GM12872 (cell line): Measurements from ENCODE around the gene CCDC92.

Experiments used
- TF ChIP-seq, protein P1 (sequence below): IDR thresholded peaks from 3 replicates; pipeline ENCODE4 v1.5.1; 2011; ENCODE audit warnings: low read depth, mild to moderate bottlenecking, low read length, moderate library complexity; ENCODE audit not compliant: insufficient read depth

Gene CCDC92

DNA sequence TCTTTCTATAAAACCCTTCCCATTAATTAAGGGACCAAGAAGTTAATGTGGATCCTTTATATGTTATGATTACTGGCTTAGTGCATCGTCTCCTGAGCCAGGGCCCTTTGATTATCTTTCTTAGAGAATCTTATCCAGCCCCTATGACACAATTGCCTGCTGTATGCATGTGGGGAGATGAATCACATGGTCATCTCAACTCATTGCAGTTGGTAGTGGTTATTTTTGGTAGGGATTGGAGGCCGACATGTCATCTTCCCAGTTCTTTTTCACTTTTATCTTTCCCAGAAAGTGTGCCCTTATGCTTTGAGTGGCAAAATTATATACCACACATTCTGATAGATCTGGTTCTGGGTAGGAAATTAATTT, 26.3 kb upstream of the CCDC92 start:
- TF ChIP-seq, protein P1, sequence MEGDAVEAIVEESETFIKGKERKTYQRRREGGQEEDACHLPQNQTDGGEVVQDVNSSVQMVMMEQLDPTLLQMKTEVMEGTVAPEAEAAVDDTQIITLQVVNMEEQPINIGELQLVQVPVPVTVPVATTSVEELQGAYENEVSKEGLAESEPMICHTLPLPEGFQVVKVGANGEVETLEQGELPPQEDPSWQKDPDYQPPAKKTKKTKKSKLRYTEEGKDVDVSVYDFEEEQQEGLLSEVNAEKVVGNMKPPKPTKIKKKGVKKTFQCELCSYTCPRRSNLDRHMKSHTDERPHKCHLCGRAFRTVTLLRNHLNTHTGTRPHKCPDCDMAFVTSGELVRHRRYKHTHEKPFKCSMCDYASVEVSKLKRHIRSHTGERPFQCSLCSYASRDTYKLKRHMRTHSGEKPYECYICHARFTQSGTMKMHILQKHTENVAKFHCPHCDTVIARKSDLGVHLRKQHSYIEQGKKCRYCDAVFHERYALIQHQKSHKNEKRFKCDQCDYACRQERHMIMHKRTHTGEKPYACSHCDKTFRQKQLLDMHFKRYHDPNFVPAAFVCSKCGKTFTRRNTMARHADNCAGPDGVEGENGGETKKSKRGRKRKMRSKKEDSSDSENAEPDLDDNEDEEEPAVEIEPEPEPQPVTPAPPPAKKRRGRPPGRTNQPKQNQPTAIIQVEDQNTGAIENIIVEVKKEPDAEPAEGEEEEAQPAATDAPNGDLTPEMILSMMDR = no peak

DNA sequence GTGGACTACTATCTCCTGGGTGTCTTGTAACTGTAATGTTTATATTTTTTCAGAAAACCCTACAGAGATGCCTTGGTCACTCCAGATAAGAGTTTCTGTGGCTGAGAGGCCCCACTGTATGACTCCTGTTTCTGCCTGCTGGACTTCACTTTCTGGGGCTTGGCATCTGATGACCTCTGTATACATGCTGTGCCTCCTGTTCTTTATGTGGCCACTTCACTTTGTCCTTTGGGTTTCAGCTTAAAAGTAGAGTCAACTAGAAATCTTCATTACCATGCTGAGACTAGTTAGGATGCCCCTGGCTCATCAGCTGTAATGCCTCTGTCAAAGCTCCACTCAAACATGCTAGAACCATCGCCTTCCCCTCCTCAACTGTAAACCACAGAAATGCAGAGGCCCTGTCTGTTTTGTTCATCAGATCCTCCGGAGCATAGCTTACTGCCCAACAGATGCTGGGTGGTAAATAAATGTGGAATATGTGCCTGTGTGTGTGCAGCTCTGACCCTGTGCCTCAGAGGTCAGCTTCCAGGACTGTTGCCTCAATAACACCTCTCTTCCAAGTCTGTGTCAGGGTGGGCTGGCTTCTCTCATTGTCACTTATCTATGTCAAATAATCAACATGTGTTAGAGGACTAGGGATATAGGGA, 25.8 kb upstream of the CCDC92 start:
- TF ChIP-seq, protein P1 = no peak

DNA sequence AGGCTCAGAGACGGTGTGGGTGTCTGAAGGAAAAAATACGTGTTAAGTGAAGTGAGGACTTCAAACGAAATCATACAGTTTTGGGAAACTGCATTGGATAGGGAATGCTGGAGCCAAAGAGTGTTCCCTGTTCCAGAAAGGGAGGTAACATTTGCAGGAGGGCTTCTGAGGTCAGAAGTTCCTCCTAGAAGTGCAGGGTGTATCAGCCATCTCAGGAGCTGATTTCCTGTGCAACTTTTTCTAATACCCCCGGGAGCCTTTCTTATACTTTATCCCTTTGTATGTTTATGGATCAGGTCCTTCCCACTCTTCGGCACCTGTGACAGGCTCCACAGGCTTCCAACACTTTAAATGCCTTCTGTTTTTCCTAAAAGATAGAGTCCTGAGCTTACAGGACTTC, 25.3 kb upstream of the CCDC92 start:
- TF ChIP-seq, protein P1 = no peak

DNA sequence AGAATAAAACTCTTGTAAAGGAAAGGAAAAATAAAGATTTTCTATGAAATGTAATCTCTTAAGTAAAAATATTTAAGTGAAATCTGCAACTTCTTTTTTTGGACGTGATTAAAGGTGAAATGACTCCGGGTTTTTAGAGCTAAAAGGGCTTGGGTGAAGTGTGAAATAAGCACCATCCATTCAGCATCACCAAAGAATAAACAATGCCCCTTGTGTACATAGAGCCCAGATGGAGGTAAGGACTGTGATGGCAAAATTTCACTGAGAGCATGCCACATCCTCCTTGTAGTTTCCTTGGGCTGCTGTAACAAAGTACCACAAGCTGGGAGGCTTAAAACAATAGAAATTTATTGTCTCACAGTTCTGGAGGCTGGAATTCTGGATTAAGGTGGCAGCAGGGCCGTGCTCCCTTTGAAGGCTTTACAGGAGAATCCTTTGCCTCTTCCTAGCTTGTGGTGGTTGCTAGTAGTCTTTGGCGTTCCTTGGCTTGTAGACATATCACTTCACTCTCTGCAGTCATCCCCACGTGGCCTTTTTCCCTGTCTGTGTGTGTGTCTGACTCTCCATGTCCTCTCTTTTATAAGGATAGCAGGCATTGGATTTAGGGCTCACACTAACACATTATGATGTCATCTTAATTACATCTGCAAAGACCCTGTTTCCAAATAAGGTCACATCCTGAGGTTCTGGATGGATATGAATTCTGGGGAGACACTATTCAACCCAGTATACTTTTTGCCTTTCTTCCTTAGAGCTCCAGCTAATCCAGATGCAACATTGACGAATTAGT, 24.6 kb upstream of the CCDC92 start:
- TF ChIP-seq, protein P1 = no peak

DNA sequence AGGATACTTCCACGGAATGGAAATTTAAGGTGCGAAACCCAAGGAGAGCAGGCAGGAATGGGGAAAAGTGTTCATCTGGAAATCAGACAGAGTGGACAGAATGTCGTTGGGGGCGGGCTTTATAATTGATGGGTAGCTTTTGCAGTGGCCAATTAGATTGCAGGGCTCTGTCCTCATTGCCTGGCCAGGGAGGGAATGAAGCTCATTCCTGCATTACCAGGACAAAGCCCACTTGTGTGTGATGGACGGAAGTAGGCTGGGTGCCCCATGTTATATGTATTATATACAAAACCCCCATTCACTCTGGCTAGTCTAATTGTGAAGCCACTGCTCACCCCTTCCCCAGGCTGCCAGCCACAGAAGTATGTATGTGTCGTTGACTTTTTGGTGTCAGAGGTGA, 23.9 kb upstream of the CCDC92 start:
- TF ChIP-seq, protein P1 = no peak

DNA sequence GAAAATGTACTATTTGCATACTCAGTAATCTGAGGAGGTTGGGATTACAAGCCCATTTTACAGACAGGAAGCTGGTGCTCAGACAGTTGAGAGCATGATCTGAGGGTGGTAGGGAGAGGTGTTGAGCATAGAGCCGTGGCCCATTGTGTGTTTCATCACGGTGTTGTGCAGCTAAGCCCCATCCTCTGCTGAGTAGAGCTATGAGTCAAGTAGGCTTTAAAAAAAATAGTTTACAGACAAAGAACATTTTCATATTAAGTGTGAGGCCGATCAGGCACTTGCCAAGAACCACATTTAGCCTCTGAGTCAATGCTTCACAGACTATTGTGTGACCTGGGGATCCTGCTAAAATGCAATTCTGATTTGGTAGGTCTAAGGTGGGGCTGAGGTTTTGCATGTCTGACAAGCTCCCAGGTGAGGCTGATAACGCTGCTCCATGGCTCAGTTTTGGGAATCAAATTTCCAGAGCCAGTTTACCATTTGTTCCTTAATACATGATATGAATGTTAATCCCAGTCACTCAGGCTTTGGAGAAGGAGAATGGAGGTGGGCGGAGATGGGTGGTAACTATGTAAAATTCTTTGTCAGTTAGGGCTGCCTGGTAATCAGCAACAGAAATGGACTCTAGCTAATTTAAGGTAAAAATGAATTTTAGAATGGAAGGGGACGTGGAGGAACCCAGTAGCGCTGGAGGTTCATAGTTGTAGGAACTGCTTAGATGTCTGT, 22.6 kb upstream of the CCDC92 start:
- TF ChIP-seq, protein P1 = no peak

DNA sequence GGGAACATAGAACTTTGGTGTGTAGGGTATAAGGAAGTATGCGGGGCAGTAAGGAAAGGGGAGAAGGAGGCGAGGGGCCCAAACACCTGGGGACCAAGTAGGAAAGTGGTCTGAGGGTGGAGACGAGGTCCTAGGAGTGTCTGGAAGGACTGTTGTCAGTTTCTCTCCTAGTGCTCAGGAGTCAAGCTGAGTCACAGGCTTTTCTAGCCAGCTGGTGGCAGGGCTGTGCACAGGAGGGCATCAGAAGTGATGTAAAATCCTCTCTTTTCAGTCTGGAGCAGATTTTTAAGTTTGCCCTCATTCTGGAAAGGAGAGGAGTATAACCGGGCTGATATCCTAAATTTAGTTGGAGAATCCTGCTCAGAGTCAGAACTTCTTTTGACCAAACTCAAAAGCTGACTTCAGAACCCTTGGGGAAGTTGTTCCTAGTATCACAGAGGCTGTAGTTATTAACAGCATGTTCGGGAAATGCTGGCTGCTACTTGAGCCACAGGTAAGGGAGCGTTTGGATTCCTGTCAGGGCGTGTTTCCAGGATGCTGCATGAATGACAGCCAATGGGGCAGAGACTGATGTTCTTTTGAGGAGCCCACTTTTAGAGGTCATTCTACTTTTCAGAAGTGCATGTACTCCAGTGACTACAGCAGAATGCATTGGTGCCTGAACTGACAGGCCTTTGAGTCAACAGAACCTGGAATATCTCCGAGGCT, 19.6 kb upstream of the CCDC92 start:
- TF ChIP-seq, protein P1 = no peak
